NCI-H2196 treated with DMSO at 0.1 percent for 48 hours (cell line): ENCODE results near the gene PIK3R3.
"Not testable (repeated sequence)": the region's sequence is repeated elsewhere in the genome, so short reads cannot be mapped to it uniquely, and the experiment has no call there.

Source experiments
- DNase-seq: peaks from one replicate; lab custom pipeline; 2025; ENCODE audit not compliant: unreplicated experiment; lab: John Stamatoyannopoulos, UW

Gene PIK3R3

GRCh38 chr1:46113948-46114347, 18.5 kb downstream of the PIK3R3 start:
- no peak for DNase-seq

- no peak for DNase-seq
Observed at GRCh38 chr1:46112108-46112507, 20.3 kb downstream of the PIK3R3 start.

- no peak for DNase-seq
Observed at GRCh38 chr1:46110521-46110920, 21.9 kb downstream of the PIK3R3 start.

GRCh38 chr1:46102769-46103476, 29.5 kb downstream of the PIK3R3 start:
- DNase-seq, result peak; percentile 68

- no peak for DNase-seq
Observed at GRCh38 chr1:46099215-46099614, 33.2 kb downstream of the PIK3R3 start.

GRCh38 chr1:46098027-46098712, 34.3 kb downstream of the PIK3R3 start:
- DNase-seq, result no peak

- DNase-seq, result no peak
Observed at GRCh38 chr1:46097149-46097472, 35.3 kb downstream of the PIK3R3 start.

- peak; percentile 13 for DNase-seq
Observed at GRCh38 chr1:46096269-46097148, 35.9 kb downstream of the PIK3R3 start.

GRCh38 chr1:46095110-46095509, 37.3 kb downstream of the PIK3R3 start:
- not testable (repeated sequence) for DNase-seq

GRCh38 chr1:46094471-46095005, 37.9 kb downstream of the PIK3R3 start:
- DNase-seq, result no peak

GRCh38 chr1:46093832-46094231, 38.6 kb downstream of the PIK3R3 start:
- not testable (repeated sequence) for DNase-seq

- no peak for DNase-seq
Observed at GRCh38 chr1:46087891-46088290, 44.5 kb downstream of the PIK3R3 start.

GRCh38 chr1:46086576-46086975, 45.9 kb downstream of the PIK3R3 start:
- DNase-seq, result no peak

- no peak for DNase-seq
Observed at GRCh38 chr1:46084553-46085451, 47.6 kb downstream of the PIK3R3 start.

- DNase-seq, result no peak
Observed at GRCh38 chr1:46083579-46083978, 48.9 kb downstream of the PIK3R3 start.

- DNase-seq, result no peak
Observed at GRCh38 chr1:46081619-46082018, 50.8 kb downstream of the PIK3R3 start.

- DNase-seq, result no peak
Observed at GRCh38 chr1:46081206-46081605, 51.2 kb downstream of the PIK3R3 start.

GRCh38 chr1:46080257-46080656, 52.2 kb downstream of the PIK3R3 start:
- no peak for DNase-seq

GRCh38 chr1:46077644-46078043, 54.8 kb downstream of the PIK3R3 start:
- DNase-seq, result no peak

- no peak for DNase-seq
Observed at GRCh38 chr1:46076343-46076742, 56.1 kb downstream of the PIK3R3 start.

GRCh38 chr1:46072975-46073374, 59.5 kb downstream of the PIK3R3 start:
- DNase-seq, result no peak
